ENCODE data around the gene ECI1. TPM values are rescaled to one million over a fixed set of nuclear protein-coding genes. Genes with fewer than 3 reads are reported as not detected.
"Not testable (repeated sequence)": the region's sequence is repeated elsewhere in the genome, so short reads cannot be mapped to it uniquely, and the experiment has no call there.

Gene ECI1
- total RNA-seq, 1 donor from 2014 or later, result 24.6 TPM

GRCh38 chr16:2256531-2257140 lies 5.2 kb upstream of the ECI1 start:
- no peak for DNase-seq (ENCODE audit: low spot score)

- no peak for DNase-seq (ENCODE audit: low spot score)
Measured at GRCh38 chr16:2253293-2253692, 1.9 kb upstream of the ECI1 start.

GRCh38 chr16:2252806-2253148 lies 1.4 kb upstream of the ECI1 start:
- no peak for DNase-seq (ENCODE audit: low spot score)

GRCh38 chr16:2250652-2251295 lies 613 bp downstream of the ECI1 start:
- peak; percentile 13 for DNase-seq (ENCODE audit: low spot score)

GRCh38 chr16:2246301-2246885 lies 5.0 kb downstream of the ECI1 start:
- no peak for DNase-seq (ENCODE audit: low spot score)

GRCh38 chr16:2244926-2245795 lies 6.2 kb downstream of the ECI1 start:
- no peak for DNase-seq (ENCODE audit: low spot score)

- no peak for DNase-seq (ENCODE audit: low spot score)
Measured at GRCh38 chr16:2244301-2244700, 7.1 kb downstream of the ECI1 start.

- no peak for DNase-seq (ENCODE audit: low spot score)
Measured at GRCh38 chr16:2243781-2244180, 7.6 kb downstream of the ECI1 start.

GRCh38 chr16:2243031-2243528 lies 8.3 kb downstream of the ECI1 start:
- DNase-seq (ENCODE audit: low spot score), result no peak

- DNase-seq (ENCODE audit: low spot score), result no peak
Measured at GRCh38 chr16:2242598-2242997, 8.8 kb downstream of the ECI1 start.

GRCh38 chr16:2240331-2240730 lies 11.1 kb downstream of the ECI1 start:
- not testable (repeated sequence) for DNase-seq (ENCODE audit: low spot score)

GRCh38 chr16:2238838-2239675 lies 12.3 kb downstream of the ECI1 start:
- DNase-seq (ENCODE audit: low spot score), result no peak

GRCh38 chr16:2238150-2238837 lies 13.1 kb downstream of the ECI1 start:
- DNase-seq (ENCODE audit: low spot score), result no peak

- no peak for DNase-seq (ENCODE audit: low spot score)
Measured at GRCh38 chr16:2237493-2238149, 13.8 kb downstream of the ECI1 start.

- no peak for DNase-seq (ENCODE audit: low spot score)
Measured at GRCh38 chr16:2237102-2237482, 14.3 kb downstream of the ECI1 start.

GRCh38 chr16:2236337-2237101 lies 14.9 kb downstream of the ECI1 start, which contains the start of gene DNASE1L2:
DNASE1L2 (plus strand) TSS chr16:2236444; CDS start chr16:2236817, 373 bp downstream.
- no peak for DNase-seq (ENCODE audit: low spot score)

- DNase-seq (ENCODE audit: low spot score), result no peak
Measured at GRCh38 chr16:2235695-2236336, 15.6 kb downstream of the ECI1 start.

- no peak for DNase-seq (ENCODE audit: low spot score)
Measured at GRCh38 chr16:2235234-2235651, 16.1 kb downstream of the ECI1 start.

GRCh38 chr16:2234813-2235170 lies 16.6 kb downstream of the ECI1 start:
- DNase-seq (ENCODE audit: low spot score), result no peak
